Natural killer cell (primary cell): Measurements from ENCODE around the gene GHITM. TPM values are rescaled to one million over a fixed set of nuclear protein-coding genes. Genes with fewer than 3 reads are reported as not detected.

Experiments
- ATAC-seq, 3 donors: fragments of 150-1000 bp in 2 of 3; fragments of 200-7000 bp in 1 of 3; cut with Tn5 transposase; 1 replicate in 1 of 3; 2 replicates in 2 of 3; pipeline ENCODE4 v1.10.0; 2021; ENCODE audit warnings: mild to moderate bottlenecking in 2 of 3, moderate library complexity in 2 of 3
- DNase-seq, 2 donors: peaks; one replicate each; pipeline versions ENCODE4 v3.0.0 to v3.0.0-alpha.2; 2013 to 2021; ENCODE audit warnings: mixed read lengths in 1 of 2
- H3K27ac ChIP-seq: one replicate; pipeline ENCODE4 v1.5.1; 2013; ENCODE audit warnings: mild to moderate bottlenecking, low read length
- H3K27me3 ChIP-seq: one replicate; pipeline ENCODE4 v1.6.1; 2013; ENCODE audit warnings: low read length; ENCODE audit not compliant: control insufficient read depth, insufficient read depth
- H3K36me3 ChIP-seq: one replicate; pipeline ENCODE4 v1.6.1; 2013; ENCODE audit warnings: low read length; ENCODE audit not compliant: control insufficient read depth, insufficient read depth
- H3K4me1 ChIP-seq: one replicate; pipeline ENCODE4 v1.6.1; 2013; ENCODE audit warnings: low read length; ENCODE audit not compliant: control insufficient read depth, insufficient read depth
- H3K4me3 ChIP-seq: one replicate; pipeline ENCODE4 v1.5.1; 2013; ENCODE audit warnings: low read length
- H3K9me3 ChIP-seq: one replicate; pipeline ENCODE4 v1.6.1; 2013; ENCODE audit warnings: low read length; ENCODE audit not compliant: control insufficient read depth, insufficient read depth
- H3K27ac Mint-ChIP-seq, 2 donors: one replicate each; pipeline ENCODE4 v1.8.0; 2022; ENCODE audit warnings: mild to moderate bottlenecking in 2 of 2, mixed read lengths in 2 of 2, moderate library complexity in 1 of 2
- H3K27me3 Mint-ChIP-seq, 2 donors: one replicate each; pipeline ENCODE4 v1.8.0; 2022; ENCODE audit warnings: low read depth in 2 of 2, mixed read lengths in 2 of 2
- H3K36me3 Mint-ChIP-seq: one replicate; pipeline ENCODE4 v1.8.0; 2022; ENCODE audit warnings: mixed read lengths
- H3K4me1 Mint-ChIP-seq, 2 donors: one replicate each; pipeline ENCODE4 v1.8.0; 2022; ENCODE audit warnings: mixed read lengths in 2 of 2
- H3K4me3 Mint-ChIP-seq: one replicate; pipeline ENCODE4 v1.8.0; 2022; ENCODE audit warnings: mild to moderate bottlenecking, moderate library complexity, mixed read lengths
- H3K9me3 Mint-ChIP-seq, 2 donors: one replicate each; pipeline ENCODE4 v1.8.0; 2022; ENCODE audit warnings: mixed read lengths in 2 of 2
- CTCF ChIP-seq: fragments of 200-600 bp; IDR thresholded peaks from one replicate; pipeline ENCODE4 v1.8.0; 2022; ENCODE audit warnings: antibody characterized with exemption
- WGBS: methylation state at CpG from one replicate; pipeline ENCODE4 v1.1.7; 2013; ENCODE audit warnings: missing lambda C conversion rate; ENCODE audit not compliant: insufficient coverage; 5-methylcytosine and 5-hydroxymethylcytosine counted together
- intact Hi-C: fragments of 100-400 bp; cut with micrococcal nuclease; formaldehyde crosslinking; loops from one replicate; pipeline ENCODE4 v1.14.2; 2022
- total RNA-seq, 4 donors: library from RNA; stranded (reverse); fragments of 120-200 nt in 1 of 4; gene quantifications; one replicate each; pipeline versions ENCODE4 v1.2.3 to v1.2.4, GENCODE V29; 2013 to 2022

Gene GHITM
- total RNA-seq, 3 donors from 2014 or later (not counting 1 experiment from before 2014, with no cell fraction given), result 84.3 to 89.3 (median 87.9) TPM

- Mint-ChIP-seq H3K4me1 (peaks cover 4 to 10% of the 10 kb centered on the region in 2 donors), H3K36me3 (no peaks in the 10 kb centered on the region), H3K9me3 (no peaks in the 10 kb centered on the region), H3K27ac (no peak overlapping the region), H3K4me3 (no peak overlapping the region), H3K27me3 (no peaks in the 10 kb centered on the region)
- no peak for TF ChIP-seq CTCF
- no peaks in the 10 kb centered on the region for H3K36me3 ChIP-seq
- H3K27me3 ChIP-seq, result no peaks in the 10 kb centered on the region
- H3K4me1 ChIP-seq, result peaks cover 36% of the 10 kb centered on the region
- intact Hi-C loops, result no loop called here
- ATAC-seq, result no peak
- no peak for DNase-seq
- H3K9me3 ChIP-seq, result no peaks in the 10 kb centered on the region
- no peak overlapping the region for H3K27ac ChIP-seq
- WGBS, result 92% methylated on average over 9 of the region's 9 CpGs
- no peak overlapping the region for H3K4me3 ChIP-seq
Observed at GRCh38 chr10:84172467-84173356, 33.4 kb downstream of the GHITM start.

GRCh38 chr10:84173501-84173929 is 34.2 kb downstream of the GHITM start, which contains the start of gene GPR15LG:
Gene GPR15LG (plus strand): TSS chr10:84173801. CDS start chr10:84173852, 51 bp downstream.
- no peak for TF ChIP-seq CTCF

GRCh38 chr10:84175436-84175835 is 36.1 kb downstream of the GHITM start:
- Histone ChIP-seq H3K4me3 (no peak overlapping the region), H3K27ac (no peak overlapping the region), H3K27me3 (no peaks in the 10 kb centered on the region), H3K9me3 (no peaks in the 10 kb centered on the region), H3K36me3 (no peaks in the 10 kb centered on the region), H3K4me1 (peaks cover 53% of the 10 kb centered on the region)
- ATAC-seq (no peak), DNase-seq (no peak)
- H3K27ac Mint-ChIP-seq, result no peak overlapping the region
- no peak overlapping the region for H3K4me3 Mint-ChIP-seq
- WGBS, result 95% methylated on average over 6 of the region's 6 CpGs
- H3K9me3 Mint-ChIP-seq, result no peaks in the 10 kb centered on the region
- peaks cover 4 to 10% of the 10 kb centered on the region in 2 donors for H3K4me1 Mint-ChIP-seq
- H3K27me3 Mint-ChIP-seq, result no peaks in the 10 kb centered on the region
- H3K36me3 Mint-ChIP-seq, result no peaks in the 10 kb centered on the region
- TF ChIP-seq CTCF, result no peak
- intact Hi-C loops, result loop anchor here (5.0 kb wide), 1 partner anchor 157 kb away; no protein-coding TSS in a partner anchor

More at GRCh38 chr10:84173501-84173929, 34.2 kb downstream of the GHITM start, which contains the start of gene GPR15LG:
- WGBS, result 80% methylated on average over 2 of the region's 2 CpGs
- intact Hi-C loops, result no loop called here
- no peaks in the 10 kb centered on the region for H3K27me3 Mint-ChIP-seq
- Histone ChIP-seq H3K27ac (no peak within 1 kb of the TSS), H3K4me3 (no peak within 1 kb of the TSS), H3K36me3 (no peaks in the 10 kb centered on the region), H3K4me1 (peaks cover 44% of the 10 kb centered on the region), H3K9me3 (no peaks in the 10 kb centered on the region), H3K27me3 (no peaks in the 10 kb centered on the region)
- DNase-seq (no peak), ATAC-seq (no peak)
- H3K9me3 Mint-ChIP-seq, result no peaks in the 10 kb centered on the region
- H3K4me3 Mint-ChIP-seq, result no peak within 1 kb of the TSS
- H3K27ac Mint-ChIP-seq, result no peak within 1 kb of the TSS
- H3K36me3 Mint-ChIP-seq, result no peaks in the 10 kb centered on the region
- peaks cover 4 to 10% of the 10 kb centered on the region in 2 donors for H3K4me1 Mint-ChIP-seq
